NCI-H1417 treated with DMSO at 0.1 percent for 48 hours (cell line): ENCODE data around the gene PHF21A.
"Not testable (repeated sequence)": the region's sequence is repeated elsewhere in the genome, so short reads cannot be mapped to it uniquely, and the experiment has no call there.

Experiments
- DNase-seq: peaks from one replicate; lab custom pipeline; 2025; lab: John Stamatoyannopoulos, UW

The PHF21A gene

GRCh38 chr11:45902452-45903380 is 218.5 kb downstream of the PHF21A start:
- no peak for DNase-seq

- no peak for DNase-seq
Observed at GRCh38 chr11:45901626-45902025, 219.6 kb downstream of the PHF21A start.

- DNase-seq, result no peak
Observed at GRCh38 chr11:45900916-45901617, 220.2 kb downstream of the PHF21A start.

- not testable (repeated sequence) for DNase-seq
Observed at GRCh38 chr11:45900175-45900800, 221.0 kb downstream of the PHF21A start.

- peak; percentile 35 for DNase-seq
Observed at GRCh38 chr11:45899448-45900174, 221.6 kb downstream of the PHF21A start.

GRCh38 chr11:45899086-45899447 is 222.2 kb downstream of the PHF21A start:
- no peak for DNase-seq

- no peak for DNase-seq
Observed at GRCh38 chr11:45897556-45897955, 223.7 kb downstream of the PHF21A start.

- peak; percentile 52 for DNase-seq
Observed at GRCh38 chr11:45896422-45896984, 224.8 kb downstream of the PHF21A start.

- no peak for DNase-seq
Observed at GRCh38 chr11:45895553-45896259, 225.5 kb downstream of the PHF21A start.

GRCh38 chr11:45894555-45895247 is 226.6 kb downstream of the PHF21A start:
- DNase-seq, result no peak

GRCh38 chr11:45892856-45893255 is 228.4 kb downstream of the PHF21A start:
- no peak for DNase-seq

- no peak for DNase-seq
Observed at GRCh38 chr11:45890886-45891550, 230.2 kb downstream of the PHF21A start.

GRCh38 chr11:45889966-45890365 is 231.3 kb downstream of the PHF21A start:
- DNase-seq, result no peak

- no peak for DNase-seq
Observed at GRCh38 chr11:45889555-45889954, 231.7 kb downstream of the PHF21A start.

- DNase-seq, result no peak
Observed at GRCh38 chr11:45887587-45887986, 233.7 kb downstream of the PHF21A start.

- no peak for DNase-seq
Observed at GRCh38 chr11:45886816-45887520, 234.3 kb downstream of the PHF21A start.

- DNase-seq, result no peak
Observed at GRCh38 chr11:45885921-45886721, 235.1 kb downstream of the PHF21A start.

GRCh38 chr11:45885274-45885920 is 235.9 kb downstream of the PHF21A start, which contains the start of gene MAPK8IP1:
MAPK8IP1 (plus strand) TSS chr11:45885651; CDS start chr11:45885821, 170 bp downstream.
- DNase-seq, result no peak
